ENCODE data around the gene CORO1A.
A peak's percentile ranks its signal among the peaks of the same experiment; 100 is the strongest.
"Not testable (repeated sequence)": the region's sequence is repeated elsewhere in the genome, so short reads cannot be mapped to it uniquely, and the experiment has no call there.

CORO1A gene

DNA sequence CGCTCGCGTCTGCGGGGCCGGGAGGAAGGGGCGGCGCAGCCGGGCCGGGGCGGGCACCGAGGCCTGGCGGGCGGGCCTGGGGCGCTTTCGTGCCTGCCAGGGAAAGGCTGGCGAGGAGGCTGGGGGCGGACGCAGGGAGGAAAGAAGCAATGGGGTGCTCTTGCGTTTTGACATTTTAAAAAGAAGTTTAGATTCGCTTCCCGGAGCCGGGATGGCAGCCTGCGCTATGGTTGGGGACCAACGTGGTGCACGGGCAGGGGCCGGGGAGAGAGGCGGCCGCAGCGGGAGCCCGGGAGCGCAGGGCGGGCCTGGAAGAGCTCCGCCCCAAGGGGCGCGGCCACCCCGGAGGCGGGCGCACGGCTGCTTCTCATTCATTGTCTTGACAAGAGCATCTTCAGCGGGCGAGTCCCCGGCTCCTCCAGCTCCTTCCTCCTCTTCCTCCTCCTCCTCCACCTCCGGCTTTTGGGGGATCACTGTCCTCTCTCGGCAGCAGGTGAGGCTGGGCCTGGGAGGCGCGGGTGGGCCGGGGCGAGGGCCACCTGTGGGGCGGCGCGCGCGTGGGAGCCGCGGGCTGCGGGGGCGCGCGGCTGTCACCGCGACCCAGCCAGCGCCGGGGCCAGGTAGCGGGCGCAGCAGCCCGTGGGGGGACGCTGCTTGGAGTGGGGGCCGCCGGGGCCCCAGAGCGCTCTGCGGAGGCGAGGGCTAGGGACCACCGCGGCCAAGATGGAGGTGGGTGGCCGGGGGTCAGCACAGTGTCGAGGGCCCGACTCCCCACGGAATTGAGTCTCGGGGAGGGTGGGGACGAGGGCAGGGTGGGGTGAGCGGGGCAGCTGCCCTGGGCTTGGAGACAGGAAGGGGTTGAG, at the start of gene CORO1A:
Gene CORO1A (plus strand): TSS at position 370 of the 863 bp plus-strand sequence. CDS start 1,608 bp downstream, outside the sequence.
- DNase-seq = peak; percentile 94

DNA sequence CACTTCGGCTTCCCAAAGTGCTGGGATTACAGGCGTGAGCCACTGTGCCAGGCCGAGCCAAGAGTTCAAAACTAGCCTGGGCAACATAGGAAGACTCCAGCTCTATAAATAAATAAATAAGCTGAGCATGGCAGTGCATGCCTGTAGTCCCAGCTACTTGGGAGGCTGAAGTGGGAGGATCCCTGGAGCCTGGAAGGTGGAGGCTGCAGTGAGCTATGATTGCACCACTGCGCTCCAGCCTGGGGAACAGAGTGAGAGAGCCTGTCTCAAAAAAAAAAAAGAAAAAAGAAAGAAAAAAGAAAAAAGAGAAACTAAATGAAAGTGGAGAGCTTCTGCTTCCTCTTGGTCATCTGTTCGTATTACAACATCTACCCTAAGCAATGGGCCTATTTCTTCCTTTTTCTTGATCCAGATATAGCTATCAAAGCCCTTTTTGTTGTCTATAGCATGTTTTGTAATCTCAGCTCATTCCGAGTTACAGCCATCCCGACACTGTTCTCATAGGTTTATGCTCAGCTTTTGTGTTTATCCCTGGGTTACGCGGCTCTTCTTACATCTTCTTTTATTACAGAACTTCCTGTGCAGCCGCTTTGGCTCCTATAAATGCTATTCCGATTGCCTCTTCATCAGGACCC, 46.3 kb upstream of the CORO1A start:
- DNase-seq = peak; percentile 54

DNA sequence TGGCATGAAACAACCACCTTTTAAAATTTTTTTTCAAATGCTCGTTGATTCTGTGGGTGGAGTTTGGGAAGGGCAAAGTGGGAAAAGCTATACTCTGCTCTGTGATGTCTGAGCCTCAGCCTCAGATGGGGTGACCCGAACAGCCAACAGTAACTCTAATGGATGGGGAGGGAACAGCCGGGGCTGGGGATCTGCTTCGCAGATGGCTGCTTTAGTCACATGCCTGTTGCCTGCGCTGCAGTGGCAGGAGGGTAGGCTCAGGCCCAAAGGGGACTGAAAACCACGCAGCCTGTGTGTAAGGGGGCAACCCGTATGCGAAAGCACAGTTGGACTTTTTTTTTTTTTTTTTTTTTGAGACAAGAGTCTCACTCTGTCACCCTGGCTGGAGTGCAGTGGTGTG, 45.5 kb upstream of the CORO1A start:
- no peak for DNase-seq

DNA sequence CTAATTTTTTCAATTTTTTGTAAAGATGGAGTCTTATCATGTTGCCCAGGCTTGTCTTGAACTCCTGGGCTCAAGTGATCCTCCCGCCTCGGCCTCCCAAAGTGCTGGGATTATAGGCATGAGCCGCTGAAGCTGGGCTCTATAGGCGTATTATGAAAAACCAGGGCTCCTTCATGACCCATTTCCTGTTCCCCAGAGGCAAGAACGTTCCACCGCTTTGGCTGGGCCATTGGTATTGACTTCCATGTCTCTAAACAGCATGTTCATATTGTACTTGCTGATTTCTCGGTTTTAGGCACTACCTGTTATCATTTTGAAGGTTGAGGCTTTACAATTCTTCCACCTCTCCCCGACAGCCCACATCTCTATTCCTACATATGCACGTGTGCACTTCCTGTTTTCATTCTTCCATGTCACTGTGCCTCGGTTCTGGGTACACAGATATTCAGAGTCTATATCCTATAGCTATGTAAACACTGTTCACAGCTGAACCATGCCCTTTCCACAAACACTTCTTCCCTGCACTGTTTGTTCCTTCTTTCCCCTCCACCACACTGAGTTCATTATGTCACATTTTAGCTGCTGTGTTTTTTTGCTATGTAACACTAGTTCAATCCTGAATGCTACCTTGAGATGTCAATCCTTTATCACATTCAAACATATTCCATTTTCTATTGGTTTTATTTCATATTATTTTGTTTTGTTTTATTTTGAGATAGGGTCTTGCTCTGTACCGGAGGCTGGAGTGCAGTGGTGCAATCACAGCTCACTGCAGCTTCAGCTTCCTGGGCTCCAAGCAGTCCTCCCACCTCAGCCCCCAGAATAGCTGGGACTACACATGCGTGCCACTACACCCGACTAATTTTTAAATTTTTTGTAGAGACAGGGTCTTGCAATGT, 43.6 kb upstream of the CORO1A start:
- peak; percentile 36 for DNase-seq

DNA sequence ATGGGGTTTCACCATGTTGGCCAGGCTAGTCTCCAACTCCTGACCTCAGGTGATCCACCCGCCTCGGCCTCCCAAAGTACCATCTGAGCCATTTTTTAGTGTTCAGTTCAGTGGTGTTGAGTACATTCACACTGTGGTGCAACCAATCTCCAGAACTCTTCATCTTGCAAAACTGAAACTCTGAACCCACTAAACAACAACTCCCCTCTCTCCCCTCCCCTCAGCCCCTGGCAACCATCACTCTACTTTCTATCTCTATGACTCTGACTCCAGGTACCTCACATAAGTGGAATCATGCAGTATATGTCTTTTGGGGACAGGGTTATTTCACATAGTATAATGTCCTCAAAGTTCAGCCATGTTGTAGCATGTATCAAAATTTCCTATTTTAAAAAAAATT, 41.7 kb upstream of the CORO1A start:
- DNase-seq = no peak

DNA sequence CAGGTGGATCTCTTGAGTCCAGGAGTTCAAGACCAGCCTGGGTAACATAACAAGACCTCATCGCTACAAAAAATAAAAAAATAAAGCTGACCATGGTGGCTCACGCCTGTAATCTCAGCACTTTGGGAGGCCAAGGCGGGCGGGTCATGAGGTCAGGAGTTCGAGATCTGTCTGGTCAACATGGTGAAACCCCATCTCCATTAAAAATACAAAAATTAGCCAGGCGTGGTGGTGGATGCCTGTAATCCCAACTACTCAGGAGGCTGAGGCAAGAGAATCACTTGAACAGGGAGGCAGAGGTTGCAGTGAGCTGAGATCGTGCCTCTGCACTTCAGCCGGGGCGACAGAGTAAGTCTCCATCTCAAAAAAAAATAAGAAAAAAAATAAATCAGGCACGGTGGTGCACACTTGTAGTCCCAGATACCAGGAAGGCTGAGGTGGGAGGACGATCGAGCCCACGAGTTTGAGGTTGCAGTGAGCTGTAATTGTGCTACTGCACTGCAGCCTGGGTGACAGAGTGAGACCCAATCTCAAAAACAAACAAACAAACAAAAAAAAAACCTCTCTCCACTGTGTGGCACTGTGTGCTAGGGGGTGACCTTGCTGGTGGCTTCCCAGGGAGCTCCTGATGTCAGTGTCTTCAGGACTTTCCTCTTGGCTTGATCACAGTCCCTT, 40.6 kb upstream of the CORO1A start:
- peak; percentile 64 for DNase-seq

DNA sequence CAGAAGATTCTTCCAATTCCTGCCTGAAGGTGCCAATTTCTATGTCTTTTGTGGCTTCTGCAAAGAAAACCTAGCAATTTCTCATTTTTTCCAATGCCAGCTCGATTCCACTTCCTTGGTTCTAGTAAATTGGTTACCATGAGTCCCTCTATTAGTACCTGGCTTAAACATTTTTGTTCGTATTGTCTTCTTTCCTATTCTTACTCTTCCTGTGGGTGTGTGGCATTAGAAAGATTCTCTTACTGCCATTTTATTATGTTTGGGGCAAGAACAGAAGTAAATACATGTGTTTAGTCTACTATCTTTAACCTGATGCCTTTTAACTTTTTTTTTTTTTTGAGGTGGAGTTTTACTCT, 40.1 kb upstream of the CORO1A start:
- DNase-seq = no peak

DNA sequence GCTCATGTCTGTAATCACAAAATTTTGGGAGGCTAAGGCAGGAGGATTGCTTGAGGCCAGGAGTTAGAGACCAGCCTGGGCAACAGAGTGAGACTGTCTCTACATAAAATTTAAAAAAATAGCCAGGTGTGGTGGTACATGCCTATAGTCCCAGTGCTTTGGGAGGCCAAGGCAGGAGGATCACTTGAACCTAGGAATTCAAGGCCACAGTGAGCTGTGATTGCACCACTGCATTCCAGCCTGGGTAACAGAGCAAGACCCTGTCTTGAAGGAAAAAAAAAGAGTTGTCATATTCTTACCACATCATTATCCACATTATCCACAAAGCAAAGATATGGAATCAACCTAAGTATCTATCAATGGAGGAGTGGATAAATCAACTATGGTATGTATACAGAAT, 39.4 kb upstream of the CORO1A start:
- DNase-seq = no peak

DNA sequence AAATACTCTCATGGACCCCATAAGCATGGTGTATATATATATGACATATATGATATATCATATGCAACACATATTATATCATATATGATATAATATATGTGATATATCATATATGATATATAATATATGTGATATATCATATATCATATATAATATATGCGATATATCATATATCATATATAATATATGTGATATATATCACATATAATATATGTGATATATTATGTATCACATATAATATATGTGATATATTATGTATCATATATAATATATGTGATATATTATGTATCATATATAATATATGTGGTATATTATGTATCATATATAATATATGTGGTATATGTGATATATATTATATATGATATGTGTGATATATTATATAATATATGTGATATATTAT, 38.5 kb upstream of the CORO1A start:
- DNase-seq = no peak

DNA sequence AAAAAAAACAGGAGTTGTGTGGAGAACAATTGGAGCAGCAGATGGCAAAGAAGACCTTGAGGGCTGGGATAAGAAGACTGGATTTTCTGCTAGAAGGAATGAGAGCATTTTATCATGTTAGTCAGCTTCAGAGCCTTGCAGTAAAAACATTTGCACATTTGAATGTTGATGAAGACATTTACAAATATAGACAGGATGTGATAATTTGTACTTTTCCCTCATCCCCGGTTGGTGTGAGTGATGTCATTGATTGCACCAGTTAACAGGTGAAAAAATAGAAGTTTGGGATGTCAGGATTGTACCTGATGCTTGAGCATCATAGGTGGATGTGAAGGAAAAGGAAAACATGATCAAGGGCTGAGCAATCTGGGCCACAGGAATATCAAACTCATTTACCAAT, 37.7 kb upstream of the CORO1A start:
- DNase-seq = no peak

DNA sequence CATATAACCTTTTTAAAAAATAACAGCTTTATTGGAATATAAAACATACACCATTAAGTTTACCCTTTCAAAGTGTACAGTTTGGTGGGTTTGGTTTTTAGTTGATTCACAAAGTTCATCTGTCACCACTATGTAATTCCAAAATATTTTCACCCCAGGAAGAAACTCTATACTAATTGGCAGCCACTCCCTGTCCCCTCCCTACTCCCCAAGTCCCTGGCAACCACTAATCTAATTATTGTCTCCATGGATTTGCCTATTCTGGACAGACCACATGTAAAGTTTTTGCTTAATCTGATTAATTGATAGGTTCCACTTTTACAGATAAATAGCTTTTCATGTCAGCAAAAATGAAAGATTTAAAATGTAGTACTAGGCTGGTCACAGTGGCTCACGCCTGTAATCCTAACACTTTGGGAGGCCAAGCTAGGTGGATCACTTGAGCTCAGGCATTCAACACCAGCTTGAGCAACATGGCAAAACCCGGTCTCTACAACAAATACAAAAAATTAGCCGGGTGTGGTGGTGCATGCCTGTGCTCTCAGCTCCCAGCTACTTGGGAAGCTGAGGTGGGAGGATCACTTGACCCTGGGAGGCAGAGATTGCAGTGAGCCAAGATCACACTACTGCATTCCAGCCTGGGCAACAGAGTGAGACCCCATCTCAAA, 35.4 kb upstream of the CORO1A start:
- DNase-seq = no peak

DNA sequence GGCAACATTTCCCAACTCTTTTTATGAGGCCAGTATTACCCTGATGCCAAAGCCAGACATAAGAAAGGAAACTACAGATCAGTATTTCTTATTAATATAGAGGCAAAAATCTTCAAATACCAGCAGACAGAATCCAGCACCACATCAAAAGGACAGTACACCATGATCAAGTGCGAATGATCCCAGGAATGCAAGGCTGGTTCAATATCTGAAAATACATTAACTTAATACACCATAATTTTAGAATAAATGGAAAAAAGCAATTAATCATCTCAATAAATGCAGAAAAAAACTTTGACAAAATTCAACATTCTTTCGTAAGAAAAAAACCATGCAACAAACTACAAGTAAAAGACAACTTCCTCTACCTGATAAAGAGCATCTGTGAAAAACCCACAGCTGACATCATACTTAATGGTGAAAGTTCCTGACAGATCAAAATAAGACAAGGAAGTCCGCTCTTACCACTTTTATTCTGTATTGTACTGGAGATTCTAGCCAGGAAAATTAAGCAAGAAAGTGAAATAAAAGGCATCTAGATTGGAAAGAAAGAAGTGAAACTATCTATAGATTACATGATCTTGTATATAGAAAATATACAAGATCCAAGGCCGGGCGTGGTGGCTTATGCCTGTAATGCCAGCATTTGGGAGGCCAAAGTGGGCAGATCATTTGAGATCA, 34.0 kb upstream of the CORO1A start:
- no peak for DNase-seq

DNA sequence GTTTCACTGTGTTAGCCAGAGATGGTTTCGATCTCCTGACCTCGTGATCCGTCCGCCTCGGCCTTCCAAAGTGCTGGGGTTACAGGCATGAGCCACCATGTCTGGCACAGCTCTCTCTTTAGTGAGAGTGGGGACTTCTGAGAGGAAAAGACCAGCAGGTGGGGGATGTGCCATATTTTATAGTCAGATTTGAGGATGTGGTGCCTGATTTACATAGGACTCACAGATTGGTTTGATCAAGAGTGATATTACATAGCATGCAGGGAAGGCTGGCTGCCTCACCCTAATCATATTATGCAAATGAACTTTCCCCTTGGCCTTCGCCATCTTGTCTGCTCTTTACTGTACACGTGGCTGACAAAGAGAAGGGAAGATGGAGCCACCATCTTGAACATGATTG, 32.3 kb upstream of the CORO1A start:
- DNase-seq = no peak

DNA sequence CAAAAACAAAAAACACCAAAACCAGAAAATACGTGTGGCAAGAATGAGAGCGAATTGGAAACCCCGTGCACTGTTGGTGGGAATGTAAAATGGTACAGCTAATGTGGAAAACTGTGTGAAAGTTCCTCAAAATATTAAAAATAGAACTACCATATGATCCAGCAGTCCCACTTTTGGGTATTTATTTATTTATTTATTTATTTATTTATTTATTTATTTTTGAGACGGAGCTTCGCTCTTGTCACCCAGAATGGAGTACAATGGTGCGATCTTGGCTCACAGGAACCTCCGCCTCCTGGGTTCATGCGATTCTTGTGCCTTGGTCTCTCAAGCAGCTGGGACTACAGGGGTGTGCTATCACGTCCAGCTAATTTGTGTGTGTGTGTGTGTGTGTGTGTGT, 30.9 kb upstream of the CORO1A start:
- no peak for DNase-seq

DNA sequence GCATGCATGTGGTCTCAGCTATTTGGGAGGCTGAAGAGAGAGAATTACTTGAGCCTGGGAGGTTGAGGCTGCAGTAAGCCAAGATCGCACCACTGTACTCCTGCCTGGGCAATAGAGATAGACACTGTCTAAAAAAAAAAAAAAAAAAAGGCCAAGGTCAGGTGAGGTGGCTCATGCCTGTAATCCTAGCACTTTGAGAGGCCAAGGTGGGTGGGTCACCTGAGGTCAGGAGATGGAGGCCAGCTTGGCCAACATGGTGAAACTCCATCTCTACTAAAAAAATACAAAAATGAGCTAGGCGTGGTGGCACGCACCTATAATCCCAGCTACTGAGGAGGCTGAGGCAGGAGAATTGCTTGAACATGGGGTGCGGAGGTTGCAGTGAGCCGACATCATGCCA, 28.2 kb upstream of the CORO1A start:
- no peak for DNase-seq

DNA sequence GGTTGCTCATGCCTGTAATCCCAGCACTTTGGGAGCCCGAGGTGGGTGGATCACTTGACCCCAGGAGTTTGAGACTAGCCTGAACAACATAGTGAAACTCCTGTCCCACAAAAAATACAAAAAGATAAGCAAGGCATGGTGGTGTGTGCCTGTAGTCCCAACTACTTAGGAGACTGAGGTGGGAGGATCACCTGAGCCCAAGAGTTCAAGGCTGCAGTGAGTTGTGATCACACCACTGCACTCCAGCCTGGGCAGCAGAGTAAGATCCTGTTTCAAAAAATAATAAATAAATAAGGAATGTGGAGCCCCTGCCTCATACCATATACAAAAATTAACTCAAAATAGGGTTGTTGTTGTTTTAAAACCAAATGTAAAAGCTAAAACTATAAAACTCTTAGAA, 26.2 kb upstream of the CORO1A start:
- DNase-seq = no peak

DNA sequence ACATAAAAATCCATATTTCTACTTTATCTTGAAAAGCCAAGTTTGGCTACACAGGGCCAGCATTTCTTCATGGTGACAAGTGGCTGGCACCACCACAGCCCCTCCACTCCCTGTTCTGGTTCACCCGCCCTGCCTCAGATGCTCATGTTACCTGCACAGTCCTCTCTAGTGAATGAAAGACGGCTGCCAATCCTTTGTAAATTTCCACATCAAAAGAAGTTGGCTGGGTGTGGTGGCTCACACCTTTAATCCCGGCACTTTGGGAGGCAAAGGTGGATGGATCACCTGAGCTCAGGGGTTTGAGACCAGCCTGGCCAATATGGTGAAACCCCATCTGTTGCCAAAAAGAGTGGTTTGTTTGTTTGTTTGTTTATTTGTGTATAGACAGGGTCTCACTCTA, 19.9 kb upstream of the CORO1A start:
- no peak for DNase-seq

DNA sequence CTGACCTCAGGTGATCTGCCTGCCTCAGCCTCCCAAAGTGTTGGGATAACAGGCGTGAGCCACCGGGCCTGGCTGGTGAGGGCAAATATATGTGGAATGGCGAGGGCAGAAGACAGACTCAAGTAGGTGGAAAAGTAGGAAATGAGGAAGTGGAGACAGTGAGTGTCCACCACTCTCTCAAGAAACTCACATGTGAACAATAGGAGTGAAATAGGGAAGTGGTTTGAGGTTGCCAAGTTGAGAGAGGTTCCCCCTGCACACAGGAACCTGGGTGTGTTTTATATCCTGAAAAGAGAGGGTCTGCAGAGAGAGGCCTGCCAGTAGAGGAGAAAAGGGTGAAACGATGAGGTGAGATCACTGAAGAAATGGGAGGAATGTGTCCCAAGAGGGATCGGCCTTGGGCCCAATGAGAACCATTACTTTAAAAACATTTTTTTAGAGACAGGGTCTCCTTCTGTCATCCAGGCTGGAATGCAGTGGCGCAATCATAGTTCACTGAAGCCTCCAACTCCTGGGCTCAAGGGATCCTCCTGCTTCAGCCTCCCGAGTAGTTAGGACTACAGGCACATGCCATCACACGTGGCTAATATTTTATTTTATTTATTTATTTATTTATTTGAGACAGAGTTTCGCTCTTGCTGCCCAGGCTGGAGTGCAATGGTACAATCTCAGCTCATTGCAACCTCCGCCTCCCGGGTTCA, 17.1 kb upstream of the CORO1A start:
- peak; percentile 94 for DNase-seq

DNA sequence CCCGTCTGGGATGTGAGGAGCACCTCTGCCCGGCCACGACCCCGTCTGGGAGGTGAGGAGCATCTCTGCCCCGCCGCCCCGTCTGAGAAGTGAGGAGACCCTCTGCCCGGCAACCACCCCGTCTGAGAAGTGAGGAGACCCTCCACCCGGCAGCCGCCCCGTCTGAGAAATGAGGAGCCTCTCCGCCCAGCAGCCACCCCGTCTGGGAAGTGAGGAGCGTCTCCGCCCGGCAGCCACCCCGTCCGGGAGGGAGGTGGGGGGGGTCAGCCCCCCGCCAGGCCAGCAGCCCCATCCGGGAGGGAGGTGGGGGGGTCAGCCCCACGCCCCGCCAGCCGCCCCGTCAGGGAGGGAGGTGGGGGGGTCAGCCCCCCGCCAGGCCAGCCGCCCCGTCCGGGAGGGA, 14.7 kb upstream of the CORO1A start:
- not testable (repeated sequence) for DNase-seq

DNA sequence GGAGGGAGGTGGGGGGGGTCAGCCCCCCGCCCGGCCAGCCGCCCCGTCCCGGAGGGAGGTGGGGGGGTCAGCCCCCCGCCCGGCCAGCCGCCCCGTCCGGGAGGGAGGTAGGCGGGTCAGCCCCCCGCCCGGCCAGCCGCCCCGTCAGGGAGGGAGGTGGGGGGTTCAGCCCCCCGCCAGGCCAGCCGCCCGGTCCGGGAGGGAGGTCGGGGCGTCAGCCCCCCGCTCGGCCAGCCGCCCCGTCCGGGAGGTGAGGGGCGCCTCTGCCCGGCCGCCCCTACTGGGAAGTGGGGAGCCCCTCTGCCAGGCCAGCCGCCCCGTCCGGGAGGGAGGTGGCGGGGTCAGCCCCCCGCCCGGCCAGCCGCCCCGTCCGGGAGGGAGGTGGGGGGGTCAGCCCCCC, 14.0 kb upstream of the CORO1A start:
- DNase-seq = not testable (repeated sequence)

DNA sequence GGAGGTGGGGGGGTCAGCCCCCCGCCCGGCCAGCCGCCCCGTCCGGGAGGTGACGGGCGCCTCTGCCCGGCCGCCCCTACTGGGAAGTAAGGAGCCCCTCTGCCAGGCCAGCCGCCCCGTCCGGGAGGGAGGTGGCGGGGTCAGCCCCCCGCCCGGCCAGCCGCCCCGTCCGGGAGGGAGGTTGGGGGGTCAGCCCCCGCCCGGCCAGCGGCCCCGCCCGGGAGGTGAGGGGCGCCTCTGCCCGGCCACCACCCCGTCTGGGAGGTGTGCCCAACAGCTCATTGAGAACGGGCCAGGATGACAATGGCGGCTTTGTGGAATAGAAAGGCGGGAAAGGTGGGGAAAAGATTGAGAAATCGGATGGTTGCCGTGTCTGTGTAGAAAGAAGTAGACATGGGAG, 13.3 kb upstream of the CORO1A start:
- DNase-seq = not testable (repeated sequence)

Measured in hematopoietic multipotent progenitor cell treated with erythropoietin and hydrocortisone succinate and interleukin-3 and kit ligand, for 4 days (in vitro differentiated cells).